Neural crest cell (in vitro differentiated cells): Measurements from ENCODE around the gene RPTOR. TPM values are rescaled to one million over a fixed set of nuclear protein-coding genes. Genes with fewer than 3 reads are reported as not detected.

Experiments used
- DNase-seq: peaks from one replicate; pipeline ENCODE4 v3.0.0; 2021; ENCODE audit warnings: low read depth, mixed read lengths, low spot score
- H3K27ac Mint-ChIP-seq: one replicate; pipeline ENCODE4 v1.8.0; 2021; ENCODE audit warnings: mild to moderate bottlenecking, mixed read lengths; ENCODE audit not compliant: unreplicated experiment
- H3K27me3 Mint-ChIP-seq: 2 replicates; pipeline ENCODE4 v1.8.0; 2021; ENCODE audit warnings: low read depth, mild to moderate bottlenecking, mixed read lengths
- H3K36me3 Mint-ChIP-seq: 2 replicates; pipeline ENCODE4 v1.8.0; 2021; ENCODE audit warnings: low read depth, mild to moderate bottlenecking, mixed read lengths
- H3K4me1 Mint-ChIP-seq: 2 replicates; pipeline ENCODE4 v1.8.0; 2021; ENCODE audit warnings: mixed read lengths
- H3K4me3 Mint-ChIP-seq: one replicate; pipeline ENCODE4 v1.8.0; 2021; ENCODE audit warnings: mild to moderate bottlenecking, mixed read lengths
- H3K9me3 Mint-ChIP-seq: 2 replicates; pipeline ENCODE4 v1.8.0; 2021; ENCODE audit warnings: mixed read lengths
- total RNA-seq: library from RNA; stranded (reverse); gene quantifications from 2 replicates; pipeline ENCODE4 v1.2.1, GENCODE V29; 2021
- TF ChIP-seq, protein P1 (sequence below): fragments of 200-600 bp; sonication (generic); conservative IDR thresholded peaks from 2 replicates; pipeline ENCODE4 v1.5.0; 2021; ENCODE audit warnings: antibody characterized with exemption, mild to moderate bottlenecking

Gene RPTOR
- total RNA-seq, 1 donor from 2014 or later, result 41.1 TPM

DNA sequence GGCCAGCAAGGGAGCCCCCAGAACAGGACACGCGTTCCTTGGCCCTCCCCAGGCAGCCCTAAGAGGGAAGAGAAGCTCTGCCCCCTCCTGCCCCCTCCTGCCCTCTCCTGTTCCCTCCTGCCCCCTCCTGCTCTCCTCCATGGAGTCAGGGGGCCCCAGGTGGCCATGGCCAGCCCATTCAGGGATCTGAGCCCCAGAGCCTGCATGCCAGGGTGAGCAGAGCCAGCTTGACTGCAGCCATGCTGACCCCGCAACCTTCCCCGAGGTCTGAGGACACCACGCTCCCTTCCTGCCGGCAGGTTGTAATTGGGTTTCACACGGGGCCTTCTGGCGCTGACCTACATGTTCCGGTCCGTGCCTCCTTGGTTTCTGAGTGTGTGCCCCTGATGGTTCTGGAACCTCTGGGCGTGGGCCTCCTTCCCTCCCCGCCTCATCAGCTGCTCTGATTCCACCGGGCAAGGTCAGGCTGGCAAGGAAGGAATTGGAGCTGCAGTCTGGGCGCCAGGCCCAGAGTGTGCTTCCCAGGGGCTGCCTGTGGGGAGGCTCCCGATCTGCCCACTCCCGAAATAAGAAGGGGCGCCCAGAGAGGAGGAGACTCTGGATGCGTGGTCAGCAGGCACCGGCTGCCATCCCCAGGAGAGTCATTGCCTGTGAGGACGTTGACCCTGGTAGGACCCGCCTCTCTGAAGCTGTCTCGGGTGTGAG lies 44.5 kb upstream of the RPTOR start:
- Mint-ChIP-seq H3K27ac (no peak overlapping the region), H3K4me3 (no peak overlapping the region), H3K36me3 (no peaks in the 10 kb centered on the region), H3K9me3 (peaks cover 3% of the 10 kb centered on the region), H3K4me1 (peaks cover 5% of the 10 kb centered on the region), H3K27me3 (peaks cover 51% of the 10 kb centered on the region)
- DNase-seq, result no peak
- TF ChIP-seq, protein P1, sequence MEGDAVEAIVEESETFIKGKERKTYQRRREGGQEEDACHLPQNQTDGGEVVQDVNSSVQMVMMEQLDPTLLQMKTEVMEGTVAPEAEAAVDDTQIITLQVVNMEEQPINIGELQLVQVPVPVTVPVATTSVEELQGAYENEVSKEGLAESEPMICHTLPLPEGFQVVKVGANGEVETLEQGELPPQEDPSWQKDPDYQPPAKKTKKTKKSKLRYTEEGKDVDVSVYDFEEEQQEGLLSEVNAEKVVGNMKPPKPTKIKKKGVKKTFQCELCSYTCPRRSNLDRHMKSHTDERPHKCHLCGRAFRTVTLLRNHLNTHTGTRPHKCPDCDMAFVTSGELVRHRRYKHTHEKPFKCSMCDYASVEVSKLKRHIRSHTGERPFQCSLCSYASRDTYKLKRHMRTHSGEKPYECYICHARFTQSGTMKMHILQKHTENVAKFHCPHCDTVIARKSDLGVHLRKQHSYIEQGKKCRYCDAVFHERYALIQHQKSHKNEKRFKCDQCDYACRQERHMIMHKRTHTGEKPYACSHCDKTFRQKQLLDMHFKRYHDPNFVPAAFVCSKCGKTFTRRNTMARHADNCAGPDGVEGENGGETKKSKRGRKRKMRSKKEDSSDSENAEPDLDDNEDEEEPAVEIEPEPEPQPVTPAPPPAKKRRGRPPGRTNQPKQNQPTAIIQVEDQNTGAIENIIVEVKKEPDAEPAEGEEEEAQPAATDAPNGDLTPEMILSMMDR, result no peak

DNA sequence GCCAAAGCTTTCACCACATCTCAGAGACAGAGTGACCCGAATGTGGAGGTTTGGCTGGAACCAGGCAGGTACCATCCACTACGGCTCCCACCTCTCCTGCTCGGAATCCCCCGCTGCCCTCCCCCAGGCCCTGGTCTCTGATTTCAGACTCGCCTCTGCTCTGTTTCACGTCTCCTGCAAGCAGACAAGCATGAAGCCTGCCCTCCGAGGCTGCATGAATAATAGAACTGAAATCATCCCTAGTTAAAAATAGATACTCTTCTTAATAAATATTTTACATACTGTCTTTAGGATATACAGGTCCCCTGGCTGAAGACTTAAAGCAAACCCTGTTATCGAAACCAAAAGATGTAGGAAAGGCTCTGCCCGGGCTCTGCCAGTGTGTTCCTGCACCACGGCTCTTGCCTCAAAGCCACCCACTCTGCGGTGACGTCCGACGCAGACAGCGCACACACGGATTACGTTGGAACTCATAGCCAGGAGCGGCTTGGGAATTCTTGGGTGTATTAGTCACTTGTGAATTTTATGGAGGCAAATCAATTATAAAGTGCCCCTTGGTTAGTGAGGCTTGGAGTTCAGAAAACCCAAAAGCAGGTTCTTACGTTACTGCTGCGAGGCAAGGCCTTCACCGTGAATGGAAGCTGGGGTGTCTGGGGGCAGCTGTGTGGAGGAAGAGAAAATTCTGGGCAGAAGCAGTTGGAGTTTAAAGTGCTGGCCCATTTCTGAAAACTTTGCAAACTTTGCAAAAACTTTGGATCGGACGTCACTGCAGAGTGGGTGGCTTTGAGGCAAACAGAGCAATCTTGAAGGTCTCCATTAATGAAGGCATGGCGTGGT lies 42.7 kb upstream of the RPTOR start:
- Mint-ChIP-seq H3K4me3 (no peak overlapping the region), H3K4me1 (peaks cover 5% of the 10 kb centered on the region), H3K36me3 (no peaks in the 10 kb centered on the region), H3K9me3 (peaks cover 3% of the 10 kb centered on the region), H3K27ac (no peak overlapping the region), H3K27me3 (peaks cover 47% of the 10 kb centered on the region)
- no peak for DNase-seq
- TF ChIP-seq, protein P1, result no peak

DNA sequence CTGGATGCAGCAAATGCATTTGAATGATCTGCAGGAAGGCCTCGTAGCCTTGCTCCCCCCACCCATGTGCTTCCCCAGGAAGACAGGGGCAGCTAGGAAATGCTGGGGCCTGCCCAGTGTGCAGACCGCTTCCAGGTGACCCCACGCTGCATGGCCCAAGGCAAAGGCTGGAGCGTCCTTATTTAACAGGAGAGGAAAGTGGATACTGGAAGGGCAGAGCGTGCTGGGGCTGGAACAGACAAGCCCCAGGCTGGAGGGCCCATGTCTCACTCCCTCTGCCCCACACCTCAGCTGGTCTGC lies 42.1 kb upstream of the RPTOR start:
- H3K4me1 Mint-ChIP-seq, result peaks cover 5% of the 10 kb centered on the region
- H3K27ac Mint-ChIP-seq, result no peak overlapping the region
- H3K4me3 Mint-ChIP-seq, result no peak overlapping the region
- no peaks in the 10 kb centered on the region for H3K36me3 Mint-ChIP-seq
- TF ChIP-seq, protein P1, result no peak
- peaks cover 49% of the 10 kb centered on the region for H3K27me3 Mint-ChIP-seq
- DNase-seq, result no peak
- H3K9me3 Mint-ChIP-seq, result peaks cover 3% of the 10 kb centered on the region

DNA sequence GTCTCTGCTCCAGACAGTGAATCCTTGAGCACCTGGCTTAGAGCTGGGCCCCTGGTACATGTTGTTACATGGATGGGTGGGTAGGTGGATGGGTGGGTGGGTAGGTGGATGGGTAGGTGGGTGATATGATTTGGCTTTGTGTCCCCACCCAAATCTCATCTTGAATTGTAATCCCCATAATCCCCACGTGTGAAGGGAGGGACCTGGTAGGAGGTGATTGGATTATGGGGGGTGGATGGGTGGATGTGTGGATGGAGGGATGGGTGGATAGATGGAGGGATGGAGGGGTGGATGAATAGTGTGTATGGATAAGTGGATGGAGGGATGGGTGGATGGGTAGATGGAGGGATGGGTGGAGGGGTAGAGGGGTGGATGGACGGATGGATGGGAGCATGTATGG lies 41.6 kb upstream of the RPTOR start:
- no peak overlapping the region for H3K27ac Mint-ChIP-seq
- no peaks in the 10 kb centered on the region for H3K36me3 Mint-ChIP-seq
- no peak overlapping the region for H3K4me3 Mint-ChIP-seq
- H3K9me3 Mint-ChIP-seq, result no peaks in the 10 kb centered on the region
- TF ChIP-seq, protein P1, result no peak
- peaks cover under 1% of the 10 kb centered on the region for H3K4me1 Mint-ChIP-seq
- peaks cover 46% of the 10 kb centered on the region for H3K27me3 Mint-ChIP-seq
- no peak for DNase-seq

DNA sequence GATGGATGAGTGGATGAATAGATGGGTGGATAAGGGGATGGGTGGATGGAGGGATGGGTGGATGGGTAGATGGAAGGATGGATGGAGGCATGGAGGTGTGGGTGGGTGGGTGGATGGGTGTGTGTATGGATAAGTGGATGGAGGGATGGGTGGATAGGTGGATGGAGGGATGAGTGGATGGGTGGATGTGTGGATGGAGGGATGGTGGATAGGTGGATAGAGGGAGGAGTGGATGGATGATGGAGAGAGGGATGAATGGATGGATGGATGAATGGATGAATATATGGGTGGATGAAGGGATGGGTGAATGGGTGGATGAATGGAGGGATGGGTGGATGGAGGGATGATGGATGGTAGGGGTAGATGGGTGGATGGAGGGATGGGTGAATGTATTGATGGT lies 40.7 kb upstream of the RPTOR start:
- no peak overlapping the region for H3K4me3 Mint-ChIP-seq
- H3K4me1 Mint-ChIP-seq, result no peaks in the 10 kb centered on the region
- no peaks in the 10 kb centered on the region for H3K36me3 Mint-ChIP-seq
- TF ChIP-seq, protein P1, result no peak
- peaks cover 49% of the 10 kb centered on the region for H3K27me3 Mint-ChIP-seq
- no peak for DNase-seq
- H3K27ac Mint-ChIP-seq, result no peak overlapping the region
- H3K9me3 Mint-ChIP-seq, result no peaks in the 10 kb centered on the region
